GM18909 (cell line): ENCODE data around the gene POP7.
"Not testable (repeated sequence)": the region's sequence is repeated elsewhere in the genome, so short reads cannot be mapped to it uniquely, and the experiment has no call there.

Source experiments
- ATAC-seq: cut with Tn5 transposase; IDR thresholded peaks from one replicate; pipeline ENCODE4 v1.9.1; 2021; ENCODE audit warnings: mild to moderate bottlenecking; ENCODE audit not compliant: unreplicated experiment, poor library complexity

The POP7 gene

DNA sequence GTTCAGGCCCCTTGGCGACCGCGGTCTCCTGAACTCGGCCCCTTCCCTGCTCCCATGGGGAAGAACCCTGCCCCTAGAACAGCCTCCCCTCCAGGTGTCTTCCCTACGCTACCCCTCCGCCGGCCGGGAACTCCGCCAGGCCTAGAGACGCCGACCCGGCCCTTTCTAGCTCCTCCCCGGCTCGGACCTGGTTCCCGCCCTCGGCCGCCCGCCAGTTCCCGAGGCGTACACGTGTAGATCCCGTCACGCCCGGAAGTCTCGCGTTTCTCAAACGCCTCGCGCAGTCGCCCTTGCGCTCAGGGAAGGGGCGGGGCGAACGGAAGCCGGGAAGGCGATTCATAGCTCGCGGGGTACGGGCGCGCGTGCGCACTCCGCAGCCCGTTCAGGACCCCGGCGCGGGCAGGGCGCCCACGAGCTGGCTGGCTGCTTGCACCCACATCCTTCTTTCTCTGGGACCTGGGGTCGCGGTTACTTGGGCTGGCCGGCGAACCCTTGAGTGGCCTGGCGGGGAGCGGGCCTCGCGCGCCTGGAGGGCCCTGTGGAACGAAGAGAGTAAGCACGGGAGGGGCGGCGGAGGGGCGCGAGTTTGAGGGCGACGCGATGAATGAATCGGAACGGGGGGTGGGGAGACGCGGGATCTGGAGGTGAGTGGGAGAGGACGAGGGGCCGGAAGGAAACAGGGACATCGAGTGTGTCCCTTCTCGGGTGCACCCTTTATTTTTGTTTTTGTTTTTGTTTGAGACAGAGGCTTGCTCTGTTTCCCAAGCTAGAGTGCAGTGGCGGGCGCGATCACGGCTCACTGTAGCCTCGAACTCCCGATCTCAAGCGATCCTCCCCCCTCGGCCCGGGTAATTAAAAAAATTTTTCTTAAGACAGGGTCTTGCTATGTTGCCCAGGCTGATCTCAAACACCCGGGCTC, at the start of gene POP7:
TSS of gene POP7 (plus strand) at position 369 of the 919 bp plus-strand sequence. CDS start 710 bp downstream, outside the sequence.
- peak; percentile 90 for ATAC-seq

DNA sequence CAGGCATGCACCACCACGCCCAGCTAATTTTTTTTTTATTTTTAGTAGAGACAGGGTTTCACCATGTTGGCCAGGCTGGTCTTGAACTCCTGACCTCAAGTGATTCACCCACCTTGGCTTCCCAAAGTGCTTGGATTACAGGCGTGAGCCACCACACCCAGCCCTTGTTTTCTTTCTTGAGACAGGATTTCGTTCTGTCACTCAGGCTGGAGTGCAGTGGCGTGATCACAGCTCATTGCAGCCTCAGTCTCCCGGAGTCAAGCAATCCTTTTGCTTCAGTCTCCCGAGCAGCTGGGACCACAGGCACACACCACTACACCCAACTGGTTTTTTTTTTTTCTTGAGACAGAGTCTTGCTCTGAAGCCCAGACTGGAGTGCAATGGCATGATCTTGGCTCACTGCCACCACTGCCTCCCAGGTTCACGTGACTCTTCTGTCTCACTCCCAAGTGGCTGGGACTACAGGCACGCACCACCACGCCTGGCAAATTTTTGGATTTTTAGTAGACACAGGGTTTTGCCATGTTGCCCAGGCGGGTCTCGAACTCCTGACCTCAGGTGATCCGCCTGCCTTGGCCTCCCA, 43.6 kb upstream of the POP7 start:
- ATAC-seq: not testable (repeated sequence)

DNA sequence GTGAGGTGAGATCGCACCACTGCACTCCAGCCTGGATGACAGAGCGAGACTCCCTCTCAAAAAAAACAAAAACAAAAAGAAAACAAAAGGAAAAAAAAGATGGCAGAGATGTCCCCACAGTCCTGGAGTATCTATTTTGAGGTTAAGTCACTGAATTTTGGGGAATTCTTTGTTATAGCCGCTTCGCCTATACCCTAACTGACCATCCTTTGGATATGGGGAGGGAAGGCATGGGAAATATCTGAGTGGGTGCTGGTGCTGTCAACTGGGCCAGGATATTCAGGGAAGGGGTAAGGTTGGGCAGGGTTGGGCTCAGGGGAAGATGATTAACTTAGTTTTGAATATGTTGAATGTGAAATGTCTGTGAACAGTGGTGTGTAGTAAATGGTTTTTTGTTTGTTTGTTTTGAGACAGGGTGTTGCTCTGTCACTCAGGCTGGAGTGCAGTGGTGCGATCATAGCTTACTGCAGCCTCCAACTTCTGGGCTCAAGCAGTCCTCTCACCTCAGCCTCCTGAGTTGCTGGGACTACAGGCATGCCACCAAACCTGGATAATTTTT, 40.7 kb upstream of the POP7 start:
- ATAC-seq: no peak

DNA sequence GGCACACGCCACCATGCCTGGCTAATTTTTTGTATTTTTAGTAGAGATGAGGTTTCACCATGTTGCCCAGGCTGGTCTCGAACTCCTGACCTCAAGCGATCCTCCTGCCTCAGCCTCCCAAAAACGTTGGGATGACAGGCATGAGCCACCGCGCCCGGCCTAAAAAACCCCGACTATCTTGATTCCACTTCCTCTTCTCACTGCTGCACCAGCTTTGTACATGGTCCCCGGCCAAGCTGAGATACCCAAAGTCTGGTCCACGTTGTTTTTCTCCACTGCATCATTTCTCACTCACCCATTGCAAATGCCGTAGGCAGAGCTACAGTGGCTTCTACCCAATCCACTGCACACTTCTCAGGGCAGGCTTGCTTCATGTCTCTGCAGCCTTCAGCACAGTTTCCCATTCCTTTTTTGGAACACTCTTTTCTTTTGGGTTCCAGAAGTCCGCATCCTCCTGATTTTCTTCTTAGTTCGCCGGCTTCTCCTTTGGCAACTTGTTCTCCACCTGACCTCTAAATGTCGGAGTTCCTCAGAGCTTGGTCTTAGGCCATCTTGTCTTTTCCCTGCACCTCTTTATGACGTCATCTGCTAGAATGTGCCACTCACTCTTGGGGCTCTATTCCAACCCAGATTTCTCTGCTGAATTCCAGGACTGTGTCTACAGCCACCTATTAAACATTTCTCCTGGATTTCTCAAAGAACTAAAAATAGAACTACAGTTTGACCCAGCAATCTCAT, 38.4 kb upstream of the POP7 start:
- ATAC-seq: no peak

DNA sequence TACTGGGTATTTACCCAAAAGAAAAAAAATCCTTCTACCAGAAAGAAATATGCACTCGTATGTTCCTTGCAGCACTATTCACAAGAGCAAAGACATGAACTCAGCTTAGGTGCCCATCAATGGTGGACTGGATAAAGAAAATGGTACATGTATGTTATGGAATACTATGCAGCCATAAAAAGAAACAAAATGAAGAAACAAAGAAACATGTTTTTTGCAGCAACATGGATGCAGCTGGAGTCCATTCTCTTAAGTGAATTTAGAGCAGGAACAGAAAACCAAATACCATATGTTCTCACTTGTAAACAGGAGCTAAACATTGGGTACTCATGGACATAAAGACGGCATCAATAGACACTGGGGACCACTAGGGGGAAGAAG, 37.9 kb upstream of the POP7 start:
- no peak for ATAC-seq

DNA sequence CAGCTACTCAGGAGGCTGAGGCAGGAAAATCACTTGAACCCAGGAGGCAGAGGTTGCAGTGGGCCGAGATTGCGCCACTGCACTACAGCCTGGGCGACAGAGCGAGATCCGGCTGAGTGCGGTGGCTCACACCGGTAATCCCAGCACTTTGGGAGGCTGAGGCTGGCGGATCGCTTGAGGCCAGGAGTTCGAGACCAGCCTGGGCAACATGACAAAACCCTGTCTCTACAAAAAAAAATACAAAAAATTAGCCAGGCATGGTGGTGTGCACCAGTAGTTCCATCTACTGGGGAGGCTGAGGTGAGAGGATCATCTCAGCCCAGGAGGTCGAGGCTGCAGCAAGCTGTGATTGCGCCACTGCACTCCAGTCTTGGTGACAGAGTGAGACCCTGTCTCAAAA, 36.8 kb upstream of the POP7 start:
- ATAC-seq: not testable (repeated sequence)

DNA sequence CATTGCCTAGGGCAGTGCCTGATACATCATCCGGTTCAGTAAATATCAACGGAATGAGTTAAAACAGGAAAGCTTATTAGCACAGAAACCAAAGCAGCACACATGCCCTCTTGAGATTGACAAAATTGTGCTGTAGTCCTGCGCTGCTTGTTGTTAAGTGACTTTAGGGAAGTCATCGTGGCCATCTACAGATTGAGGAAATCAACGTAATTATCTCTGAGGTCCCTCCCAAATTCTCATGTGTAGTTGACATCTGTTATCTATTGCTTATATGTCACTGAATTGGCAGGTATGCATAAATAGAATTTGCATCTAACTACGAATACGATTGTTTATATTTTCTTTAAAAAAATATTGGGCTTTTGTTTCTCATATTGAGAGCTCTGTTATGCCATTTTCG, 35.8 kb upstream of the POP7 start:
- ATAC-seq: no peak

DNA sequence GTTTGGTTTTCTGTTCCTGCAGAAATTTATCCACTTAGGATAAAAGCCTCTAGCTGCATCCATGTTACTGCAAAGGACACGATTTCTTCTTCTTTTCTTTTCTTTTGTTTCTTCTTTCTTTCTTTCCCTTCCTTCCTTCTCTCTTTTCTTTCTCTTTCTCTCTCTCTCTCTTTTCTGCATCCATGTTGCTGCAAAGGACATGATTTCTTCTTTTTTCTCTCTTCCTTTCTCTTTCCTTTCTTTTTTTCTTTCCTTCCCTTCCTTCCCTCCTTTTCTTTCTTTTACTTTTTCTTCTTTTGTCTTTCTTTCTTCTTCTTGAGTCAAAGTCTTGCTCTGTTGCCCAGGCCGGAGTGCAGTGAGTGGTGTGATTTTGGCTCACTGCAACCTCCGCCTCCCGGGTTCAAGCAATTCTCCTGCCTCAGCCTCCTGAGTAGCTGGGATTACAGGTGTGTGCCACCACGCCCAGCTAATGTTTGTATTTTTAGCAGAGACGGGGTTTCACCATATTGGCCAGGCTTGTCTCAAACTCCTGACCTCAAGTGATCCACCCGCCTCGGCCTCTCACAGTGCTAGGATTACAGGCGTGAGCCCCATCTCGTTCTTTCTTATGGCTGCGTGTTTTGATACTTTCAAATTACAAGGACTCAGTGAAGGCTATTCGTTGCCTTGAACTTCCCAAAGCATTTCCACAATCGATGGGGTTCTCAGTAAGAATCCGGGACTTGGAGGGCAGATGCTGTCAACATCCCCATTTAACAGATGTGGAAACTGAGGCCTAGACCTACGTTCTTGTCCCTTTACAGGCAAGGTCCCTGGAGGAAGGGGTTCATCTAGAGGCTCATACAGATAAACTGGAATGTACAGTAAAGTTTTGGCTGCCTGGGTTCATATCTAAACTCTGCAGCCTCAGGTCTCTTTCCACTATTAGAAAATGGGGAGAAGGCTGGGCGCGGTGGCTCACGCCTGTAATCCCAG, 34.3 kb upstream of the POP7 start:
- no peak for ATAC-seq

DNA sequence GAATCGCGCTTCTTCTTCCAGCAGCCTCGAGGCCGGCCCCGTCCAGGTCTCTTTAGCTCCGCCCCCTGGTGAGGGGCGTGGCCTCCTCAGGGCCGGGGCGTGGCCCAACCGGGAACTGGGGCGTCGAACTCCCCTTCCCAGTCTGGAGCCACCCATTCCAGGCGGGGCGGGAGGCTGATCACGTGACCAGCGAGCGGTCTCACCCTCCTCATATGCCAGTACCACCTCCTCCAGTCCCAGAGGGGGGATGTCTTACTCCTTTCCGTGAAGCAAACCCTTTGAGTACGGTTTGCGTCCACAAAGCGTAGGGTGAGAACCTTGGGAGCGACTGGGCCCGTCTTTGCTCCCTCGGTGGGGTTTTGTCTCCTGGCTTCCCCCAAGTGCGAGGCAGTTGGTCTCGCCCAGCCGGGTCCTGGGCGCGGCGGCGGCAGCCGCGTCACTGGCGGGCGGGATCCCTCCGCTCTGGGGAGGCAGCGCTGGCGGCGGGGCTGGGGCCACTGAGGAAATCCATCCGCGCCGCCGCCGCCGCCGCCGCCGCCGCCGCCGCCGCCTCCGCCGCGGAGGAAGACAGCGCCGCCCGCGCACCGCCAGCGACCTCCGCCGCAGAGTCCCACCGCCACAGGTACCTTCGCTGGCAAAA, 32.5 kb upstream of the POP7 start, which contains the start of gene GNB2:
TSS of gene GNB2 (plus strand) at position 439 of the 640 bp plus-strand sequence. CDS start 2,526 bp downstream, outside the sequence.
- peak; percentile 63 for ATAC-seq

DNA sequence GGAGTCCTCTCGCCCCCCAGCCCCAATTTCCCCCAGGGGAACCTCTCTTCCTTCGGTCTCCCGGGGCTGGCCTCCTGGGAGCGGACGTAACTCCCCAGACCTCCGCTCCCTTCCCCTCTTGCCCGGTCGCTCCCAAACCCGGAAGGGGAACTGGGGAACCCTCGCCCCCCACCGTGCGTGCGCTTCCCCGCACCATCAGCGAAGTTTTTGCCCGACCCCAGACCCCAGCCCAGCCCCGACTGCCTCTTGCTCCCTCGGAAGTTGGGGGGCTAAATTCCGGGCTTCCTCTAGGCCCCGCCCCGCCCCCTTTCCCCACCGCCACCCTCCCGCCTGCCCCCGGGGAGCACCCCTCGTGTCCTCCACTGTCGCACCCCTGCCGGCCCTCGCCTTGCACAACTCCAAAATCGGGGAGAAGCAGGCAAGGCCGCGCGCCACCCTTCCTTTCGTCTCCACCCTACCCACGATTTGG, 31.9 kb upstream of the POP7 start:
- ATAC-seq: peak; percentile 9

DNA sequence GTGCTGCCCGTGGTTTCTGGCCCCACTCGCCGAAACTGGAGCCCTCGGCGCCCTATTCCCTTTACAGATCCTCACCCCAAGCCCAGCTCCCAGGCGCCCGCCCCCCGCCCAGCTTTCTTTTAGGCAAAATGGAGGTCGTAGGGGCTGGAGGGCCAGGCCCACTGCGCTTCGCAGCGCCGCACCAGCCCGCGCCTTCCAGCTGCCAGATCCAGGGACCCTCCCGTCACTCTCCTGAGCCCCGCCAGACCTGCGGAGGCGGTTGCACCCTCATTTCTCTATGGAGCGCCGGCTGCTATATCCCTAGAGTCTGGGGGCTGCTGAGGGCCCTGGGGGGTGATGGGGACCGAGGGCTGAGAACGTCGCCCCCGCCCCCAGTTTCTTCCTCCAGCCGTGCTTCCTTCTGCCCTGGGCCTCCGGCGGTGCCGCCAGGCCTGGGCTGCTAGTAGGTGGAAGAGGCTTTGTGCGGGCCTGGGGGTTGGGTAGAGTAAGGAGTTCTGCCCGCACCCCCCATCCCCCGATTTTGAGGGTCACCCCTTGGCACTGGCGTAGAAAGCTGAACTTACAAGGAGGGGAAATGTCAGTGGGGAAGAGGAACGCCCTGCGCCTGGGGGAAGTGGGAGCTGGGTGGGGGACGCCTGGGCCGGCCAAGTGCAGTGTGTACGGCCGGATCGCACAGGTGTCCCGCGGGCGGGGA, 31.4 kb upstream of the POP7 start:
- no peak for ATAC-seq

DNA sequence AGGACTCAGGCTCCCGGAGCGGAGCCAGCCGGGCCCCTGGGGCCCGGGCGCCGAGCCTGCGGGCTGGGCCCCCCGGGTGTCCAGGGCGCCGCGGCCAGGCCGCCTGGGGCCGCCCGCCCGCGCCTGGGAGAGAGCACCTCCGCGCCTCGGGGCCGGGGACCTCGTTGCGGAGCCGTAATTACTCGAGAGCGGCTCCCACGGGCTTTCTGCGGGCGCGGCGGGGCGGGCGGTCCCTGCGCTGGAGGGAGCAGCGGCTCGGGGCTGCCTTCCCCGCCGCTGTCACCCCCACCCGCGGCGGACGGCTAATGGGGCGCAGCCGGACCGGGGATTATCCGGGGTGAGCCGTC, 30.8 kb upstream of the POP7 start:
- no peak for ATAC-seq

DNA sequence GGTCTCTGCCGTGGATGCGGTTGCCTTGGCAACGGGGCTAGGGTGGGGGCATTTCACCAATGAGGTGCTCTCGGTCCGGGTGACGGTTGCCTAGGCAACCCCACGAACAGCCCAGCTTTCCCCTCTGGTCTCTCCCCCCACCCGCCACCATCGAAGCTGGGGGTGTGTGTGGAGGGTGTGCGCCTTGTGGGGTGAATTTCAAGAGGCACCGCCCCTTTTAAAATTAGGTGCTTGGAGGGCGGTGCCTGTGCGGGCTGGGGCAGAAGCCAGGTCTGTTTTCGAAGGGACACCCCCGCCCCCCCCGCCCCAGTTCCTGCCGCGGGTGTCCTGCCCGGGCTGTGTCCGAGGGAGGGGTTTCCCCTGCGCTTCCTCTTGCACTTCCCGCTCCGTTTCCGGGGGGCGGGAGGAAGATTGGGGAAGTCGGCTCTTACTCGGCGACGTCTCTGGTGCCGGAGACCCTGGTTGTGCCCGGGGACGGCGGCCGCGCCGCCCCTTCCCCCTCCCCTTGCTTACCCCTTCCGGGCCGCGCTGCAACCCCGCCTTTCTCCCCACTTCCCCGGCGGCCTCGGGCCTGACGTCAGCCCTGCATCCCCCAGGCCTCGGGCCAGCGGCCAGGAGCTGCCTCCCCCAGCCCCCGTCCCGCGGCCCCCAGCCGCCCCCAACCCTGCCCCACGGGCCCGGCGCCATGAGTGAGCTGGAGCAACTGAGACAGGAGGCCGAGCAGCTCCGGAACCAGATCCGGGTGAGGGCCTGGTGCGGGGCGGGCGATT, 30.2 kb upstream of the POP7 start:
- ATAC-seq: peak; percentile 38

DNA sequence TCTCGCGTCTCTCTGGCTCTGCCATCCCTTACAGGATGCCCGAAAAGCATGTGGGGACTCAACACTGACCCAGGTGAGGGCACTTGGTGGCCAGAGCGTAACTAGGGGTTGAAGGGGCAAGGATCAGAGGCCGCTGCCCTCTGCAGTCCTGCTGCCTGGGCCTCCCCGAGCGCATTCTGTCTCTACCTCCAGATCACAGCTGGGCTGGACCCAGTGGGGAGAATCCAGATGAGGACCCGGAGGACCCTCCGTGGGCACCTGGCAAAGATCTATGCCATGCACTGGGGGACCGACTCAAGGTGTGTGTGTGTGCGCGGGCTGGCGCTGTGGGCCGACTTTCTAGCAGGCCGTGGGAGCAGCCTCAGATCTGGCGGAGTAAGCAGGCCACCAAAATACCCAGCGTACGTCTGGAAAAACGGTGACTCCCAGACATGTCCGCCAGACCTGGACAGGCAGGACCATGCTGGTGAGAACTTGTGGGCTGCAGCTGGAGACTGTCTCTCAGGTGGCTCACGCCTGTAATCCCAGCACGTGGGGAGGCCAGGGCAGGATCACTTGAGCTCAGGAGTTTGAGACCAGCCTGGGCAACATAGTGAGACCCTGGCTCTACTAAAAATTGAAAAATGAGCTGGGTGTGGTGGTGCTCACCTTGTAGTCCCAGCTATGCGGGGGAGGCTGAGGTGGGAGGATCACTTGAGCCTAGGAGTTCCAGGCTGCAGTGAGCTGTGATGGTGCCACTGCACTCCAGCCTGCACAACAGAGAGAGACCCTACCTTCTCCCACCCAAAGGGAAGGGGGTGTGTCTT, 29.2 kb upstream of the POP7 start:
- ATAC-seq: no peak

DNA sequence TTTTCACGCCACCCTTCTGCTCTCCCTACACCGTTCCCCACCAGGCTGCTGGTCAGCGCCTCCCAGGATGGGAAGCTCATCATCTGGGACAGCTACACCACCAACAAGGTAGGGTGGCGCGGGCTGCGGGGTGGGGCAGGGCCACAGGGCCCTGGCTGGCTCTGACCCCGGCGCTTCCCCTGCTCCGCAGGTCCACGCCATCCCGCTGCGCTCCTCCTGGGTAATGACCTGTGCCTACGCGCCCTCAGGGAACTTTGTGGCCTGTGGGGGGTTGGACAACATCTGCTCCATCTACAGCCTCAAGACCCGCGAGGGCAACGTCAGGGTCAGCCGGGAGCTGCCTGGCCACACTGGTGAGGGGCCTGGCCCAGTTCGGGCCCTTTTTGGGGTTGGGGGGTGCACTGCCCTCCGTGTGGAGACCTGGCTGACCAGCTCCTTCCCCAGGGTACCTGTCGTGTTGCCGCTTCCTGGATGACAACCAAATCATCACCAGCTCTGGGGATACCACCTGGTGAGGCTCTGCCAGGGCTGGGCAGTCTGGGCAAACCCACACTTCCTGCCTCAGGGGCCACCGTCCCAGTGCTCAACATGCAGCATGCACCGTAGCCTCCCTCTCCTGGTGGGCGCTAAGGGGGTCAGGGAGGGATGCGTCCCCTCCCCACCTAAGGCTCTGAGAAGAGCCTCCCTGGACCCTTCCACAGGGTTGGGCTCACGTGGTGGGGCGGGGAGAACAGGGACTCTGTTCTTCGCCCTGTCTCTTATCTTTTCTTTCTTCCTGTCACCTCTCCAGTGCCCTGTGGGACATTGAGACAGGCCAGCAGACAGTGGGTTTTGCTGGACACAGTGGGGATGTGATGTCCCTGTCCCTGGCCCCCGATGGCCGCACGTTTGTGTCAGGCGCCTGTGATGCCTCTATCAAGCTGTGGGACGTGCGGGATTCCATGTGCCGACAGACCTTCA, 28.3 kb upstream of the POP7 start:
- no peak for ATAC-seq
